OCI-LY1 (cell line): ENCODE results near the gene PRMT3.
A peak's percentile ranks its signal among the peaks of the same experiment; 100 is the strongest.

Experiments used
- EZH2 ChIP-seq: fragments of 200-600 bp; sonication (generic), shearing (Covaris generic); IDR thresholded peaks from 2 replicates; pipeline ENCODE4 v1.8.0; 2017; ENCODE audit warnings: borderline replicate concordance, mixed run types, mild to moderate bottlenecking, antibody characterized with exemption, low read length, moderate library complexity, mixed read lengths
- TF ChIP-seq, protein P1 (sequence below): fragments of 200-600 bp; sonication (generic), shearing (Covaris generic); IDR thresholded peaks from 2 replicates; pipeline ENCODE4 v1.5.1; 2017; ENCODE audit warnings: mild to moderate bottlenecking, antibody characterized with exemption, low read length, moderate library complexity, mixed read lengths

DNA sequence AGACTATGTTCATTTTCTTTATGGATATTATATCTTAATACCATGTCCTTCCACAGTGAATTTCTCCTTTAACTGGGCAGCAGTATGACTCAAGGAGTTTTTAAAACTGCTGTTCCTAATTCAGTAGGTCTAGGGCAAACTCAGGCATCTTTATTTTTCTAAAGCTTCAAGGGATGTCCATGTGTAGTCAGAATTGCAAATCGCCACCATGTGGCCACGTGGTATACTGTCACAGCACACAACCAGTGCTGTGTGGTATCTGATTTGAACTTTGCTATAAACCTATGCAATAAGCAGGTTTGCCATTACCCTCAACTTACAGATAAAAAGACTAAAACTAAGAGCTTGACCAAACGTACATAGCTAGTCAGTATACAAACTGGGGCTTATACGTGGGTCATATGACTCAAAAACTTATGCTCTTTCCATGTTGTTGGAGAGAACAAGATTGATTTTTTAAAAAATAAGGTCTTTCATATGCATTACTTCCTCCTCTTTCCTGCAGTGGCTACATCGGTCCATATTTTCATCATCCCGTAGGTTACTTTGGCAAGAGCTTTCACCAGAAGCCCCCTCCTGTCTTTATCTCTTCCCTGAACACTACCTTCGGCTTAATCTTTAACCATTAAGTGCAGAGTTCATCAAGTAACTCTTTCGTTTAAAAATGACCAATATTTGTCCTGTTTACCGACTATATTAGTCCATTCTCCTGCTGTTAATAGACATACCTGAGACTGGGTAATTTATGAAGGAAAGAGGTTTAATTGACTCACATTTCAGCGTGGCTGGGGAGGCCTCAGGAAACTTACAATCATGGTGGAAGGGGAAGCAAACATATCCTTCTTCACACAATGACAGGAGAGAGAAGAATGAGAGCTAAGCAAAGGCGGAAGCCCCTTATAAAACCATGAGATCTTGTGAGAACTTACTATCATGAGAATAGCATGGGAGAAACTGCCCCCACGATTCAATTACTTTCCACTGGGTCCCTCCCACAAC lies 32.0 kb upstream of the PRMT3 start:
- TF ChIP-seq, protein P1, sequence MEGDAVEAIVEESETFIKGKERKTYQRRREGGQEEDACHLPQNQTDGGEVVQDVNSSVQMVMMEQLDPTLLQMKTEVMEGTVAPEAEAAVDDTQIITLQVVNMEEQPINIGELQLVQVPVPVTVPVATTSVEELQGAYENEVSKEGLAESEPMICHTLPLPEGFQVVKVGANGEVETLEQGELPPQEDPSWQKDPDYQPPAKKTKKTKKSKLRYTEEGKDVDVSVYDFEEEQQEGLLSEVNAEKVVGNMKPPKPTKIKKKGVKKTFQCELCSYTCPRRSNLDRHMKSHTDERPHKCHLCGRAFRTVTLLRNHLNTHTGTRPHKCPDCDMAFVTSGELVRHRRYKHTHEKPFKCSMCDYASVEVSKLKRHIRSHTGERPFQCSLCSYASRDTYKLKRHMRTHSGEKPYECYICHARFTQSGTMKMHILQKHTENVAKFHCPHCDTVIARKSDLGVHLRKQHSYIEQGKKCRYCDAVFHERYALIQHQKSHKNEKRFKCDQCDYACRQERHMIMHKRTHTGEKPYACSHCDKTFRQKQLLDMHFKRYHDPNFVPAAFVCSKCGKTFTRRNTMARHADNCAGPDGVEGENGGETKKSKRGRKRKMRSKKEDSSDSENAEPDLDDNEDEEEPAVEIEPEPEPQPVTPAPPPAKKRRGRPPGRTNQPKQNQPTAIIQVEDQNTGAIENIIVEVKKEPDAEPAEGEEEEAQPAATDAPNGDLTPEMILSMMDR: peak; percentile 65
- TF ChIP-seq EZH2: no peak
